ENCODE results near the gene DNAJC15. TPM values are rescaled to one million over a fixed set of nuclear protein-coding genes. Genes with fewer than 3 reads are reported as not detected.

DNAJC15 gene
- total RNA-seq, 2 experiments from 2014 or later = 12.3 to 14.2 TPM

Other genes starting within 250 kb of the DNAJC15 start
- not detected for gene FAM216B, start 242.0 kb upstream of the DNAJC15 start, total RNA-seq
- gene EPSTI1, start 31.3 kb upstream of the DNAJC15 start, total RNA-seq = 10 to 100 TPM; 59.0 to 68.1 TPM

Measured in activated CD8-positive, alpha-beta T cell treated with anti-CD3 and anti-CD28 coated beads, Interleukin-2, amount 10 ng/mL, durations not matched to agents 7 days and 5 days (primary cell).